ENCODE results near the gene PRKACA. TPM values are rescaled to one million over a fixed set of nuclear protein-coding genes. Genes with fewer than 3 reads are reported as not detected.

Gene PRKACA
- total and polyA plus RNA-seq, 2 donors (not counting 3 experiments of a cell fraction or from before 2014, with no cell fraction given), result 44.2 to 97.5 TPM

- no peak for FAIRE-seq
- CTCF ChIA-PET, result interaction anchor here (1.1 kb wide), 1 partner anchor 13 kb away, joined by 7 read pairs; no protein-coding TSS in a partner anchor
- intact Hi-C loops (cut with micrococcal nuclease), result no loop called here
Observed at GRCh38 chr19:14066134-14066533, 51.4 kb downstream of the PRKACA start.

More at GRCh38 chr19:14066134-14066533, 51.4 kb downstream of the PRKACA start:
- H4K20me1 ChIP-seq (replicated peaks; ENCODE audit: control insufficient read depth, extremely low read depth, insufficient read depth, low read length), result no peaks in the 10 kb centered on the region
- H3K36me3 ChIP-seq (ENCODE audit: control insufficient read depth in 2 of 2, extremely low read depth in 1 of 2, insufficient read depth in 2 of 2, low read length in 2 of 2), result no peaks in the 10 kb centered on the region
- no peaks in the 10 kb centered on the region for H3K4me1 ChIP-seq (ENCODE audit: control insufficient read depth, extremely low read depth, insufficient read depth, low read length)
- no peak overlapping the region for H3K9ac ChIP-seq (replicated peaks; ENCODE audit: extremely low read depth, insufficient read depth, low read length)
- dilution Hi-C loops (cut with MboI; ENCODE audit: extremely low pct_ligation_motif_present, low sequenced_read_pairs), result no loop called here
- no TSS peak for BruUV-seq (replicated peaks)
- POLR2A ChIA-PET, result no interaction called here
- no peaks in the 10 kb centered on the region for H3K79me2 ChIP-seq (ENCODE audit: control insufficient read depth, insufficient read depth, low read length)
- H3K27me3 ChIP-seq (ENCODE audit: control insufficient read depth in 2 of 2, insufficient read depth in 2 of 2, low read length in 2 of 2), result no peaks in the 10 kb centered on the region
- H3K27ac ChIP-seq (ENCODE audit: insufficient read depth, low read depth, low read length), result no peak overlapping the region
- H2AFZ ChIP-seq (ENCODE audit: low read depth, low read length), result no peak overlapping the region
- no peaks in the 10 kb centered on the region for H3K9me1 ChIP-seq (replicated peaks; ENCODE audit: control insufficient read depth, extremely low read depth, insufficient read depth, low read length)
- no peak for DNase-seq (ENCODE audit: low read depth, low spot score)
- H3K9me3 ChIP-seq (replicated peaks; ENCODE audit: control insufficient read depth, insufficient read depth, low read length), result no peaks in the 10 kb centered on the region
- H3K4me3 ChIP-seq (replicated peaks in 1 of 3; ENCODE audit: insufficient read depth in 1 of 3, low read depth in 1 of 3, low read length in 3 of 3), result no peak overlapping the region
- no peak overlapping the region for H3K4me2 ChIP-seq (ENCODE audit: insufficient read depth, low read length)
- TF ChIP-seq MYC (IDR thresholded peaks at IDR 0.05; ENCODE audit: low read depth, low read length), result no peak
- TF ChIP-seq, protein P1, sequence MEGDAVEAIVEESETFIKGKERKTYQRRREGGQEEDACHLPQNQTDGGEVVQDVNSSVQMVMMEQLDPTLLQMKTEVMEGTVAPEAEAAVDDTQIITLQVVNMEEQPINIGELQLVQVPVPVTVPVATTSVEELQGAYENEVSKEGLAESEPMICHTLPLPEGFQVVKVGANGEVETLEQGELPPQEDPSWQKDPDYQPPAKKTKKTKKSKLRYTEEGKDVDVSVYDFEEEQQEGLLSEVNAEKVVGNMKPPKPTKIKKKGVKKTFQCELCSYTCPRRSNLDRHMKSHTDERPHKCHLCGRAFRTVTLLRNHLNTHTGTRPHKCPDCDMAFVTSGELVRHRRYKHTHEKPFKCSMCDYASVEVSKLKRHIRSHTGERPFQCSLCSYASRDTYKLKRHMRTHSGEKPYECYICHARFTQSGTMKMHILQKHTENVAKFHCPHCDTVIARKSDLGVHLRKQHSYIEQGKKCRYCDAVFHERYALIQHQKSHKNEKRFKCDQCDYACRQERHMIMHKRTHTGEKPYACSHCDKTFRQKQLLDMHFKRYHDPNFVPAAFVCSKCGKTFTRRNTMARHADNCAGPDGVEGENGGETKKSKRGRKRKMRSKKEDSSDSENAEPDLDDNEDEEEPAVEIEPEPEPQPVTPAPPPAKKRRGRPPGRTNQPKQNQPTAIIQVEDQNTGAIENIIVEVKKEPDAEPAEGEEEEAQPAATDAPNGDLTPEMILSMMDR (IDR thresholded peaks at IDR 0.05; ENCODE audit: extremely low read depth in 1 of 2, insufficient read depth in 1 of 2, low read depth in 1 of 2, low read length in 2 of 2), result no peak
- no peak for TF ChIP-seq GATA2 (IDR thresholded peaks at IDR 0.05; ENCODE audit: insufficient read depth, insufficient read length, low read depth, low read length)
- TF ChIP-seq MAX (IDR thresholded peaks at IDR 0.05; ENCODE audit: insufficient read depth, insufficient read length), result no peak
- TF ChIP-seq EZH2 (IDR thresholded peaks at IDR 0.05; ENCODE audit: borderline replicate concordance, low read depth, low read length, severe bottlenecking), result no peak
- TF ChIP-seq JUN (IDR thresholded peaks at IDR 0.05; ENCODE audit: borderline replicate concordance, insufficient read depth, insufficient read length, low read depth), result no peak
- no peak for TF ChIP-seq FOS (IDR thresholded peaks at IDR 0.05; ENCODE audit: borderline replicate concordance, insufficient read depth, low read length)
- no peak for TF ChIP-seq POLR2AphosphoS5 (IDR thresholded peaks at IDR 0.05; ENCODE audit: insufficient read depth, low read depth, low read length)
- TF ChIP-seq POLR2A (IDR thresholded peaks at IDR 0.05; ENCODE audit: low read depth, low read length), result no peak

All from endothelial cell of umbilical vein (primary cell).